Measurements from ENCODE around the gene A2M.
"Not testable (repeated sequence)": the region's sequence is repeated elsewhere in the genome, so short reads cannot be mapped to it uniquely, and the experiment has no call there.

DNA sequence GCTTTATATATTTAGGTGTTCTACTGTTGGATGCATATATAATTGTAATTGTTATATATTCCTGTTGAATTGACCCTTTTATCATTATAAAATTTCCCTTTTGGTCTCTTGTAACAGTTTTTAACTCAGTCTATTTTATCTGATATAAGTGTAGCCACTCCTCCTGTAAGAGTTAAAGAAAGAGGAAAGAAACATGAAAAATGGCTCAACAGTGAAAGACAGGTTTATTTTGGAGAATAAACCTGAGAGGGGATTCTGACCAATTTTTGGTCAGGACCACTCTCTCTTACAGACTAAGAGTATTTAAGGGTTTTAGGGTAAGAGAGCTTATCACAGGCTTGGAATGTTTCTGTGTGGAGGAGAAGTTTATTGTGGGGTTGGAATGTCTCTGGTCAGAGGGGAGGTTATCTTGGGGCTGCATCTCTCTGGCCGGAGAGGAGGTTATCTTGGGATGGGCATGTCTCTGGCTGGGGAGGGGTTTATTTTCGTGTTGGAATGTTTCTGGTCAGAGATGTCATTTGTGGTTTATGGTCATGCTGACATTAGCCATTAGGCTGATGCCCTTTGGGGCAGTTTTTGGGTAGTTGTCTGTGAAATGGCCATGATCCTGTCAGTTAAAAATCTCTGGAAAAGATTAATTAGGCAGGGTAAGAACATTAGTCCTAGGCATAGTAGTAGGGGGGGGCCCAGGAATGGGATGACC lies 24.0 kb upstream of the A2M start:
- not testable (repeated sequence) for TF ChIP-seq POLR2A (IDR thresholded peaks at IDR 0.05; ENCODE audit: low read depth, low read length); CTCF (IDR thresholded peaks at IDR 0.05; ENCODE audit: extremely low read depth in 1 of 2, insufficient read depth in 1 of 2, low read depth in 1 of 2, low read length in 2 of 2)
